ENCODE results near the gene ZEB2.

- TF ChIP-seq CTCF (IDR thresholded peaks at IDR 0.05): no peak
- no peak for TF ChIP-seq POLR2A (IDR thresholded peaks at IDR 0.05)
These were observed 25.9 kb upstream of the ZEB2 start for GRCh38 chr2:144545787-144546186.
